HG03575 (cell line): ENCODE measurements around the gene PRDM9.
"Not testable (repeated sequence)": the region's sequence is repeated elsewhere in the genome, so short reads cannot be mapped to it uniquely, and the experiment has no call there.

Experiments used
- ATAC-seq: cut with Tn5 transposase; IDR thresholded peaks from one replicate; pipeline ENCODE4 v1.9.1; 2021; ENCODE audit not compliant: unreplicated experiment, insufficient number of reproducible peaks, low FRiP score; ENCODE audit errors: extremely low read depth

Gene PRDM9

DNA sequence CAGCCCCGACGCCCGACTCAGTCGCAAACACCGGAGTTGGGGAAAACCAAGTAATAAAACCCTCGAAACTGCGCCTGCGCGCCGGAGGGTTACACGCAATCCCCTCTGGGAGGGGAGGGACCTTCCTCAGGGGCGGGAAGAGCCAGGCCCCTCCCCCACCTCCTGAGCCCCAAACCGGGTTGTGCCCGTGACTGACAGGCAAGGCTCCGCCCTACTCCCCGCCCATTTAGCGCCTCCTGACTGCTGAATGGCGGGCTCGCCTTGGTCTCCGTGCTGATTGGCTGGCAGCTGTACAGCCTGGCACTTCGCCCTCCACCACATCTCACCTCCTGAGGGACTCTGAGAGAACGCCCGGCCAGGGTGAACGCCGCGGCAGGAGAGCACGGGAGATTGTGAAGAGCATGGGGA lies at the start of gene PRDM9:
Gene PRDM9, plus strand, starts transcription at position 332 of the 408 bp plus-strand sequence. CDS start 1,425 bp downstream, outside the sequence.
- ATAC-seq, result no peak

DNA sequence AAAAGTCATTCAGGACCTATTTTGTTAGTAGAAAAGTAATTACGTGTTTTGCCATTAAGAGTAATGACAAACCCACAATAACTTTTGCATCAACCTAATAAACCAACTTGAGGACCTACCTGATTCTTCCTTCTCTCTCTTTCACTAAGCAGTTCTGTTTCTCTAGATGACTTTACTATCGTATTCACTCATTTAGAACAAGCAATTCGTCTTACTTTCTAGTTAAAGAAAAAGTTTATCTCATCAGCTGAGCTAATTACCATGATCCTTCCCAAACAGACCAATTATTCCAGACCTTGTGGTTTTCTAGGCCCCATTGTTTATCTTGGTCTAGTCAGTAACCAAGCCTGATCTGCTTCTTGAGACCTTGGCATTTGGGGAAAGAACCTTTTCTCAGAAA lies 49.6 kb upstream of the PRDM9 start:
- ATAC-seq, result no peak

DNA sequence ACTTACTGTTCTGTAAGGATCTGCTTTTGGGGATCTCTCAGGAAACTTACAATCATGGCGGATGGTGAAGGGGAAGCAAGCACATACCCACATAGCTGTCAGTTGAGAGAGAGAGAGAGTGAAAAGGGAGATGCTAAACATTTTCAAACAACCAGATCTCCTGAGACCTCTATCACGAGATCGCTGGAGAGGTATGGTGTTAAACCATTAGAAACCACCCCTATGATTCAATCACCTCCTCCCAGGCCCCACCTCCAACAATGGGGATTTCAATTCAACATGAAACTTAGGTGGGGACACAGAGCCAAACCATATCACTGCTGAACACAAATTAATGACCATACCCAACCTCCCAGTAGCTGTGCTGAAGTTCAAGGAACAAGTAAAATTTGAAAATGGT lies 48.2 kb upstream of the PRDM9 start:
- ATAC-seq, result no peak

DNA sequence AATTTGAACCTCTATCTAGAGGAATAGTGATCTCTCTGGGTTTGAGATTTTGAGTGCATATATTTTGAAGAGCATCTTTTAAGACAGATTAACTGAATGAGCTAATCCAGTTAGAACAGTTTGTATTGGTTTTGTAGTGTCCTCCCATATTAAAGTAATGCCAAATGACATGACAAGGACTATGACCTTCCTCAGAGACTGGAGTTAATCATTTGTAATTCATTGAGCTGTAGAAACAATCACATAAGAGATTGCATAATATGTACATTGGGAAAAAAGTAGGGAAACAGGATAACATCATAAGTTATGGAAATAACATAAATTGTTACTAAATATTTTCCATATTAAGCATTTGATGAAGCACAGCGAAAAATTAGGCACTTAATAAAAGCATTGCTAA lies 45.8 kb upstream of the PRDM9 start:
- ATAC-seq, result no peak

DNA sequence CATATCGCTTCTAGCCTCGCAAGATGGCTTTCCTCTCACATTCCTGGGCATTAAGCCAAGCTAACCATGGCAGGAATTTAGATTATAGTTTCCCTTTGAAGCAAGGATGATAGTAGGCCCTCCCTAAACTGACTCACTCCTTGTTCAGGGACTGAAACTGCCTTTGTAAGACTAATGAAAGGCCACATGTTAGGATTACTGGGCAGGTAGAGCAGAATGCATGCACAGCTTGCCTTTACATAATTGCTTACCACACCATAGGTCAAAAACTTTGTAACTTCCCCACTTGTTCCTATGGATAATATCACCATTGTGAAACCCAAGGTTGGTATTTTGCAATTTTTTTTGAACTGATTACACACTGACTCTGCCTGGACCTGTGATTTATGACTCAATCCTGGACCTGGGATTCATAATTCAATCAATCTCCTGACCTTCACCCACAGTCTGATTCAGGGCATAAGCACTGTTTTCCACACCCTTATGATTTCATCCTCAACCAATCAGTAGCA lies 41.0 kb upstream of the PRDM9 start:
- ATAC-seq, result no peak

DNA sequence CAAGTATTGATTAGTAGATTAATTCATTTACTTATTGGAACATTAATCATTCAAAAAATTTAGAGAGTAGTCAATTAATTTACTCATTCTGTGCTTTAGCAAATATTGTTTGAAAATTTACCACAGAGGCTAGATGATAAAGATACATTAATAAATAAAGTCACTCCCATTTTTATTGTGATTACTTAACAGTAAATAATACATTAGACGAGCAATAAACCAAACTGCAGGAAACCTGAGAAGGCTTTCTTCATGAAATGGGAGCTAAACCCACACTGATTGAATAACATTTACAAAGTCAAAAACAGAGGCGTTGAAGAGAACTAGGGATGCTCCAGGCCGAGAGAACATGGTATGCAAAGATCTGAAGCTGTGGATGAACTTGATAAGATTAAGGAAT lies 38.8 kb upstream of the PRDM9 start:
- no peak for ATAC-seq

DNA sequence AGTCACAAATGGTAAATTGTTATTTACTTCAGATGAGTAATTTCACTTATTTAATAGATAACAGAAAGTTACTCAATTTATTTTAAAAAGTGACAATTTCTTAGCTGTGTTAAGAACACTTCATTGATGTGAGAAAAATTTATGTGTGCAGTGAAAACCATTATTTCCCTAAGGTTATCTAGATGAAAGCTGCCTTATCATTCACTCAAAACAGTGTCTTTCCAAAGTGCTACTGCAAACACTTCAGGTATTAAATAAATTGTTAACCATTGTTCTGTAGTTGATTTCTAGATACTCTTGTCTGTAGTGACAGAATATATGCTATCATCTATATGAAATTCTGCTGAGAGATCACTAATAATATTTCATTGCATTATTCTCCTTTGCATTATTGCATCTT lies 33.5 kb upstream of the PRDM9 start:
- no peak for ATAC-seq

DNA sequence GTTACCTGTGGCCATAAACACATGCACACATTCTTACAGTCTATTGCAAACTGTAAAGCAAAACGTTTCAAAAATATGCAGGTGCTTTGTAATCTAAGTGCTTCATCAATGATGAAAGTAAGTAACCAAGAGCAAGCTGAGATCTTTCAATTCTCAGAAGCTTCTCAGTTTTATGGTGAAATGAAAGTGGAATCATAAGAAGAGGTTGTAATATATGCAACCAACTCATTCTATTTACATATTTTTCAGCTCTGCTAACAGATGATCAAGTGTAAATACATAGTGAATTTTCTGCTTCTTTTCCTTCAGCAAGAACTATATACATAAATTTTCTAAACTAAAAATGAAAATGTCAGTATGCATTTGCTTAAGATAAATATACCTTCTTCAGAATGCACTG lies 33.1 kb upstream of the PRDM9 start:
- no peak for ATAC-seq

DNA sequence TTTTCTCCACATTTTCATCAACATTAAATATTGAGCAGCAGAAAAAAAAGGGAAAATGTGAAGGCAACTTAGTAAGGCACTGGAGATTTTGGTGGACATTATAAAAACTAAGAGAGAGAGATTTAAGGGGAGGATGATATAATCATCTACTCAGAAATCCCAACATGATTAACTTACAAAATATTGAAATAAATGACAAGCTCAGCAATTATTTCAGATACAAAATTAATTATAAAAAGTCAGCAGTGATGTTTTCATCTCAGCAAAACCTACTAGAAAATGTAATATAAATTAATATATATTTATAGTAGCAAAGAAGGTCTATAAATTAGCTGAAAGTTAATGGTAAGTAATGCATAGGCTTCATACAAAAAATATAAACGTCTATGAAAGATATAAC lies 30.8 kb upstream of the PRDM9 start:
- no peak for ATAC-seq

DNA sequence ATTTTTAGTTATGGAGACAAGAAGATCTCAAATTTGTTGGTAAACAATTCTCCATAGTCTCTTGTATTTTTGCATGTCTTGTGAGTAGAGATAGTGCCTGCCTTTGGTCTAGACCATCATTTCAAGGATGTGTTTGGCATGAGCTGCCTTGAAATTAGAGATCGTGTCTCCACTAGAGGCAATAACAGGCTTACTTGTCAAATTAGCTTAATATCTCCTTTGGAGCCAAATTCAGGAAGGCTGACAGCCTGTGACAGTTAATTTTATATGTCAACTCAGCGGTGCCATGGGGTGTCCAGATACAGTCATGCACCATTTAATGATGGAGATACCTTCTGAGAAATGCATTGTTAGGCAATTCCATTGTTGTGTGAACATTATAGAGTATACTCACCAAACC lies 24.8 kb upstream of the PRDM9 start:
- ATAC-seq, result no peak

DNA sequence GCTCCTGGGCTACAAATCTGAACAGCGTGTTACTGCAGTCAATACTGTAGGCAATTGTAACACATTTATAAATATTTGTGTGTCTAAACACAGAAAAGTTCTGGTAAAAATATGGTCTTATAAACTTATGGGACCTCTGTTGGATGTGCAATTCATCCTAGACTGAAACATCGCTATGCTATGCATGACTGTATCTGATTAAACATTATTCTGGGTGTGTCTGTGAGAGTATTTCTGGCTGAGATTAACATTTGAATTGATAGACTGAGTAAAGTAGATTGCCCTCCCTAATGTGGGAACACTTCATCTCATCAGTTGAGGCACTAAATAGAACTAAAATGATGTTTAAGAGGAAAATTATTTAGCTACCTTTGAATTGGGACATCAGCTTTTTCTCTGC lies 24.3 kb upstream of the PRDM9 start:
- no peak for ATAC-seq

DNA sequence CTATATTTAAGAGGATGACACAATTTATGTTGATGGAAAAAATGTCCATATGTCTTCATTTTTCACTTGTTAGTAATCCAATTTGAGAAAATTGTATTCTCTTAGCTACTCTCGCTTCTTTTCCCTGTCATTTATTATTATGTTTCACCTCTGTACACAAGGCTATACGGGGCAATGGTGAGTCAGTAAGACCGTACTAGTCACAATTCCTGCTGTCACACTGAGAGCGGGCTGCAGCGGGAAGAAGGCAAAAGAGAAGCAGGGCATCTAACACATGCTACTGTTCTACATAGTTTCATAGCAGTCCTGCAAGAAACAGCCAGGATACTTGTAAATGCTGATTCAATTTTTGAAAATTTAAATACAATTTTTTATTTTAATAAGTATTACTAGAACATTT lies 23.3 kb upstream of the PRDM9 start:
- ATAC-seq, result no peak

DNA sequence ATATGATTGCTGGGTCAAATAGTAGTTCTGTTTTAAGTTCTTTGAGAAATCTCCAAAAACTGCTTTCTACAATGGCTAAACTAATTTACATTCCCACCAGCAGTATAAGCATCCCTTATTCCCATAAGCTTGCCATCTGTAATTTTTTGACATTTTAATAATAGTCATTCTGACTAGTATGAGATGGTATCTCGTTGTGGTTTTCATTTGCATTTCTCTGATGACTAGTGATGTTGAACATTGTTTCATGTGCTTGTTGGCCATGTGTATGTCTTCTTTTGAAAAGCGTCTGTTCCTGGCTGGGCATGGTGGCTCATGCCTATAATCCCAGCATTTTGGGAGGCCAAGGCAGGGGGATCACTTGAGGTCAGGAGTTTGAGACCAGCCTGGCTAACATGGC lies 21.2 kb upstream of the PRDM9 start:
- ATAC-seq, result not testable (repeated sequence)

DNA sequence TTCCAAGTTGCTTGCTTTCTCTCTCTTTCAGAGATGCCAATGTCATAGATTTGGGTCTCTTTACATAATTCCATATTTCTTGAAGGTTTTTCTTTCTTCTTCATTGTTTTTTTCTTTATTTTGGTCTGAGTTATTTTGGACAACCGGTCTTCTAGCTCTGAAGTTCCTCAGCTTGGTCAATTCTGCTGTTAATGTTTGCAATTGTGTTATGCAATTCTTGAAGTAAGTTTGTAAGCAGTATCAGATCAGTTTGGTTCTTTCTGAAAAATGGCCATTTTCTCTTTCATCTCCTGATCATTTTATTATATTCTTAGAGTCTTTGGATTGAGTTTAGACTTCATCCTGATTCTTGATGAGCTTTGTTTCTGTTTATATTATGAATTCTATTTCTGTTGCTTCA lies 16.4 kb upstream of the PRDM9 start:
- no peak for ATAC-seq

DNA sequence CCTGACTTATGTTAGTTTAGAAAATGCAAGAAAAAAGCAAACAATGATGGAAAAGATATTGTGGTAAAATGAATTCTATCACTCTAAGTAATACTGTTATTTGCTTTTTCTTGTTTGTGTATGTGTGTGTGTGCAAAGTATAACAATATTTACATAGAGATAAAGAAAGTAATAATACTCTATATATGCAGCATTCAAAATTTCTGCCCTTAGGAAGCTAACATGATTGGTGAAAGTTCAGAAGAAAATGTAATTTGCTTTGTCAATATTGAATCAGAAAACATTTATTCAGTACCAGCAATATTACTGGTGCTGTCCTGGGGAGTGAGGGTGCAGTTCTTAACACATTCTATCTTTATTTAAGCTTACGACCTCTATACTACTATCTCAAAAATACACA lies 12.9 kb upstream of the PRDM9 start:
- ATAC-seq, result no peak

DNA sequence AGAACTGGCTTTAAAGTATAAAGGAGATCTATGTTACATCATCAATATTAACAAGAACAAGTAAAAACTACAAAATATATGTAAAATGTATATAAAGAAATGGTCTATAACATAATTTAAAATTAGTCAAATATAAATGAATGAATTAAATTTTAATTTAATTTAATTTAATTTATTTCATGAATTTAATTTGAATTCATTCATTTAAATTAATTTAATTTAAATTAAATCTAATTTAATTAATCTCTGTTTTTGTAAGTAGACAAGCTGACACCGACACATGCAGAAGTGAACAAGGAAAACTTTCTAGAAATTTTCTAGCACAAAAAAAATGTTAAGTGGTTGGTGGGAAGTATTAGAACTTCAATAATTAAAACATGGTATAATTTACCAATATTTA lies 10.8 kb upstream of the PRDM9 start:
- ATAC-seq, result no peak

DNA sequence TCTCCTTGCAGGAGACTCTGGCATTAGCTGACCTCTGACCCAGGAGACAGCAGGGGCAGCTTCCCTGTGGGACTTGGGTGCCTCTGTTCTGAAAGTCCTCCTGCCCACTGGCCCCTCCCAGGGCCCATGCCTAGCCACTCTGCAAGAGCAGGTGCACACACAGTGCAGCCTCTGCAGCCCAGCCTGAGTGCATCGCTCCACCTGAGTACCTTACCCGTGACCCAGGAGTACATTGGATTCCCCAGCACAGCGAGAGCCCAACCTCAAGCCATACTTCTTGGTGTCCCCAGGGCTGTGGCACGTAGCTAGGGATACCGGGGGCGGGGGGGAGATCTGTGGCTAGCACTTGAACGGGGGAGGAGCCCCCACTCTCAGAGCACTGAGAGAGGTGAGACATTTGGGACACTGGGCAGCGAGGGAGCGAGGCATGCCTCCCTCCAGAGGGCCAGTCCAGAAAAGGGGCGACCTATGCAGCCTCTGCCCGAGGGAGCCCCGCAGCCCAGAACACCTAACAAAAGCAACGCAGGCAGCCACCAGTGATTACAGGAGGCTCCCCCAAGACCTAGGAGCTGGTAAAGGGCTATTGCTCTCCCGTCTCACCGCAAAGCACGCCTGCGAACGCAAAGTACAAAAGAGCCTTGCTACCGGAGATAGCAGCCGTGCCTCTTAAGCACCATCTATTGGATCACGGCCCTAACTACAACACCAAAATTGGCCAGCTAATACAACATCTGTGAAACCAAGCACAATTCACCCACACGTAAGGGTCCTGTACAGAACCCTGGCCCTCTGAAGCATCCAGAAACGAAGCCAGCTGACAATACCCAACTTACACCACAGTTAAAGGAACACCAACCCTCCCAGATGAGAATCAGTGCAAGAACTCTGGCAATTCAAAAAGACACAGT lies 826 bp upstream of the PRDM9 start:
- no peak for ATAC-seq

DNA sequence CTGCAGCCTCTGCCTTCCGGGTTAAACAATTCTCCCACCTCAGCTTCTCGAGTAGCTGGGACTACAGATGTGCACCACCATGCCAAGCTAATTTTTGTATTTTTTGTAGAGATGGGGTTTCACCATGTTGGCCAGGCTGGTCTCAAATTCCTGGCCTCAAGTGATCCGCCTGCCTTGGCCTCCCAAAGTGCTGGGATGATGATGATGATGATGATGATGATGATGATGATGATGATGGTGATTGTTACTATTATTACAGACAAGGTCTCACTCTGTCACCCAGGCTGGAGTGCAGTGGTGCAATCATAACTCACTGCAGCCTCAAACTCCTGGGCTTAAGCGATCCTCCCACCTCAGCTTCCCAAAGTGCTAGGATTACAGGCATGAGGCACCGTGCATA lies 3.0 kb downstream of the PRDM9 start:
- not testable (repeated sequence) for ATAC-seq

DNA sequence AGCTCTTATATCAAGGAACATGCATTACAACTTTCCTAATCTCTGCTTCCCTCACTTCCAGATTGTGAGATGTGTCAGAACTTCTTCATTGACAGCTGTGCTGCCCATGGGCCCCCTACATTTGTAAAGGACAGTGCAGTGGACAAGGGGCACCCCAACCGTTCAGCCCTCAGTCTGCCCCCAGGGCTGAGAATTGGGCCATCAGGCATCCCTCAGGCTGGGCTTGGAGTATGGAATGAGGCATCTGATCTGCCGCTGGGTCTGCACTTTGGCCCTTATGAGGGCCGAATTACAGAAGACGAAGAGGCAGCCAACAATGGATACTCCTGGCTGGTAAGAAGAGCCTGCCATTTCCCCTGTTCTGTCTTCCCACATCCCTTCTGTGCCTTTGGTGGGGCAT lies 15.1 kb downstream of the PRDM9 start:
- ATAC-seq, result no peak

DNA sequence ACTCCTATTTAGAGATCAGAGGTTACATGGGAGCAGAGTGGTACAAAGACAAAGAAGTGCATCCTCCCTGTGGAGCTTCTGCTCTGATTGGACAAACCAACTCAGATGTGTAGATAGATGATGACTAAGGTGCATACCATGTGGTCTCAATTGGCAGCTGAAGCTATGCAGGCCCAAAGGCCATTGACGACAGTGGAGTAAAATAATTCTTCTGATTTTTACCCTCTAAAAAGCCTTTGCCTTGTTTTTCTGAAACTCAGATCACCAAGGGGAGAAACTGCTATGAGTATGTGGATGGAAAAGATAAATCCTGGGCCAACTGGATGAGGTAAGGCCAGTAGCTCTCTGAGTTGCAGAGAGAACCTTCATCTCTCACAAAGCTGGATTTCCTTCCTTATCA lies 15.6 kb downstream of the PRDM9 start:
- ATAC-seq, result no peak

DNA sequence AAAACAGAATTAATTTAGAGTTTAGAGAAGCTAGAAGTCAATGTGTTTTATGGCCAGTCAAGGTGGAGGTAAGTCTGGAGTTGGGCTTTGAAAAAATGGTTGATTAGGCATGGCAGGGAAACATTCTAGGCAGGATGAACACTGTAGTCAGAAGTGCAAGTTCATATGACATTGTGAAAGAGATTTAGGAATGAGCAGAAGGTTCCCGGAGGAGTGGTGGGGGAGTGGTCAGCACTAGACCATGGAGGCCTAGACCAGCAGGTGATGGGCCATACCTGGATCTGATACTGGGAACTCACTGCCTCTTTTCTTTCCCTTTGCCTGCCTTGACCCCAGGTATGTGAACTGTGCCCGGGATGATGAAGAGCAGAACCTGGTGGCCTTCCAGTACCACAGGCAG lies 16.6 kb downstream of the PRDM9 start:
- no peak for ATAC-seq
